Left lobe of liver (tissue), 2 donors: ENCODE data around the gene SRC. TPM values are rescaled to one million over a fixed set of nuclear protein-coding genes. Genes with fewer than 3 reads are reported as not detected.

ENCODE experiments used
- ATAC-seq: fragments of 200-7000 bp; cut with Tn5 transposase; one replicate; pipeline ENCODE4 v1.9.1; 2020; ENCODE audit warnings: mild to moderate bottlenecking, moderate library complexity
- DNase-seq: peaks from one replicate; pipeline ENCODE4 v3.0.0-alpha.2; 2020; ENCODE audit warnings: low spot score
- total RNA-seq: library from RNA; stranded (reverse); gene quantifications from one replicate; pipeline ENCODE4 v1.2.1, GENCODE V29; 2021
- donor health status: DM: no; HTN: no; CAD: no; lungs with moderate emphysema.
- donor health status: DM: no; HTN: yes; CAD: no.

Gene SRC
- total RNA-seq, 1 donor from 2014 or later: 9.6 TPM

GRCh38 chr20:37314617-37315016, 31.3 kb upstream of the SRC start:
- ATAC-seq (no peak), DNase-seq (no peak)

GRCh38 chr20:37315021-37315451, 30.9 kb upstream of the SRC start:
- peak; percentile 58 for ATAC-seq
- no peak for DNase-seq

- DNase-seq: no peak
- ATAC-seq: no peak
Observed at GRCh38 chr20:37315452-37316110, 30.4 kb upstream of the SRC start.

- ATAC-seq: peak; percentile 42
- no peak for DNase-seq
Observed at GRCh38 chr20:37316116-37316774, 29.7 kb upstream of the SRC start.

GRCh38 chr20:37316775-37317170, 29.2 kb upstream of the SRC start:
- no peak for ATAC-seq
- no peak for DNase-seq

- ATAC-seq (no peak), DNase-seq (no peak)
Observed at GRCh38 chr20:37317316-37317715, 28.6 kb upstream of the SRC start.

- ATAC-seq: no peak
- DNase-seq: no peak
Observed at GRCh38 chr20:37317994-37318640, 27.8 kb upstream of the SRC start.

GRCh38 chr20:37319151-37319671, 26.7 kb upstream of the SRC start:
- DNase-seq (no peak), ATAC-seq (no peak)

- DNase-seq: no peak
- no peak for ATAC-seq
Observed at GRCh38 chr20:37323985-37324384, 22.0 kb upstream of the SRC start.

- ATAC-seq (no peak), DNase-seq (no peak)
Observed at GRCh38 chr20:37325206-37325605, 20.7 kb upstream of the SRC start.

- DNase-seq (no peak), ATAC-seq (no peak)
Observed at GRCh38 chr20:37326666-37327065, 19.3 kb upstream of the SRC start.

GRCh38 chr20:37327748-37328147, 18.2 kb upstream of the SRC start:
- DNase-seq (no peak), ATAC-seq (no peak)

- DNase-seq: no peak
- ATAC-seq: peak; percentile 92
Observed at GRCh38 chr20:37328149-37328945, 17.6 kb upstream of the SRC start.

GRCh38 chr20:37329481-37330165, 16.3 kb upstream of the SRC start:
- ATAC-seq (no peak), DNase-seq (no peak)

- ATAC-seq (no peak), DNase-seq (no peak)
Observed at GRCh38 chr20:37330316-37330715, 15.6 kb upstream of the SRC start.

GRCh38 chr20:37331060-37331857, 14.7 kb upstream of the SRC start:
- ATAC-seq: no peak

GRCh38 chr20:37333130-37333847, 12.7 kb upstream of the SRC start:
- DNase-seq (no peak), ATAC-seq (peak; percentile 49)

More at GRCh38 chr20:37331060-37331857, 14.7 kb upstream of the SRC start:
- DNase-seq: no peak

- ATAC-seq: no peak
- no peak for DNase-seq
Observed at GRCh38 chr20:37333848-37334318, 12.1 kb upstream of the SRC start.

GRCh38 chr20:37334450-37334849, 11.5 kb upstream of the SRC start:
- DNase-seq (no peak), ATAC-seq (no peak)
